OCI-LY7 (cell line): ENCODE measurements around the gene TPCN1. TPM values are rescaled to one million over a fixed set of nuclear protein-coding genes. Genes with fewer than 3 reads are reported as not detected.
A peak's percentile ranks its signal among the peaks of the same experiment; 100 is the strongest.

Source experiments
- BruUV-seq: library from RNA; stranded (reverse); fragments of 400-500 nt; replicated peaks from 2 replicates; lab custom pipeline; 2021; lab: Mats Ljungman, UMichigan
- CTCF ChIA-PET: fragments of 300-600 bp; sonication (Branson Sonifier 250); formaldehyde crosslinking; loops from one replicate; lab custom pipeline; 2022; ENCODE audit warnings: antibody characterized with exemption; ENCODE audit not compliant: unreplicated experiment; lab: Charles Lee
- POLR2A ChIA-PET: fragments of 300-600 bp; sonication (Branson Sonifier 250); formaldehyde crosslinking; loops from one replicate; lab custom pipeline; 2022; ENCODE audit warnings: antibody characterized with exemption; lab: Charles Lee
- DNase-seq: peaks from one replicate; pipeline ENCODE4 v3.0.0-alpha.2; 2015; ENCODE audit warnings: low spot score
- H2AFZ ChIP-seq: fragments of 200-600 bp; sonication (generic), shearing (Covaris generic); 2 replicates; pipeline ENCODE4 v1.6.1; 2014; ENCODE audit warnings: mild to moderate bottlenecking, antibody characterized with exemption, low read length, moderate library complexity
- H3K27ac ChIP-seq: fragments of 200-600 bp; sonication (generic); 2 replicates; pipeline ENCODE4 v1.5.1; 2014; ENCODE audit warnings: mixed run types, low read depth, mild to moderate bottlenecking, moderate library complexity, low read length, inconsistent platforms; ENCODE audit not compliant: poor library complexity, severe bottlenecking
- H3K36me3 ChIP-seq: fragments of 200-600 bp; sonication (generic); 2 replicates; pipeline ENCODE4 v1.6.1; 2014; ENCODE audit warnings: mild to moderate bottlenecking, antibody characterized with exemption, low read length, moderate library complexity, mixed read lengths; ENCODE audit not compliant: insufficient read depth
- H3K4me1 ChIP-seq: fragments of 200-600 bp; sonication (generic); 2 replicates; pipeline ENCODE4 v1.5.1; 2014; ENCODE audit warnings: mild to moderate bottlenecking, low read length; ENCODE audit not compliant: insufficient read depth, poor library complexity, severe bottlenecking
- H3K4me2 ChIP-seq: fragments of 200-600 bp; sonication (generic); 2 replicates; pipeline ENCODE4 v1.6.1; 2014; ENCODE audit warnings: mild to moderate bottlenecking, low read length
- H3K4me3 ChIP-seq: fragments of 200-600 bp; sonication (generic); 2 replicates; pipeline ENCODE4 v1.5.1; 2014; ENCODE audit warnings: mild to moderate bottlenecking, low read depth, low read length; ENCODE audit not compliant: poor library complexity, severe bottlenecking
- H3K79me2 ChIP-seq: fragments of 200-600 bp; sonication (generic); 2 replicates; pipeline ENCODE4 v1.6.1; 2016; ENCODE audit warnings: low read depth, mild to moderate bottlenecking, low read length, moderate library complexity, mixed read lengths; ENCODE audit not compliant: insufficient read depth
- H3K9me2 ChIP-seq: fragments of 200-600 bp; sonication (generic); 2 replicates; pipeline ENCODE4 v1.6.1; 2016; ENCODE audit warnings: mild to moderate bottlenecking, low read length, mixed read lengths; ENCODE audit not compliant: insufficient read depth
- H3K9me3 ChIP-seq: fragments of 200-600 bp; sonication (generic); 2 replicates; pipeline ENCODE4 v1.6.1; 2014; ENCODE audit warnings: mild to moderate bottlenecking, mixed run types, low read length, mixed read lengths
- H4K20me1 ChIP-seq: fragments of 200-600 bp; sonication (generic); 2 replicates; pipeline ENCODE4 v1.6.1; 2014; ENCODE audit warnings: mild to moderate bottlenecking, antibody characterized with exemption, low read length, moderate library complexity, mixed read lengths; ENCODE audit not compliant: insufficient read depth
- CTCF ChIP-seq: fragments of 200-600 bp; sonication (generic); conservative IDR thresholded peaks from 2 replicates; pipeline ENCODE4 v1.5.1; 2014; ENCODE audit warnings: mild to moderate bottlenecking, antibody characterized with exemption, low read length, moderate library complexity, mixed read lengths
- EZH2phosphoT487 ChIP-seq: fragments of 200-600 bp; sonication (generic); IDR thresholded peaks from 2 replicates; pipeline ENCODE4 v1.6.1; 2018; ENCODE audit warnings: low read depth, borderline replicate concordance, mild to moderate bottlenecking, mixed run types, antibody characterized with exemption, low read length, moderate library complexity, mixed read lengths
- intact Hi-C: fragments of 100-400 bp; cut with micrococcal nuclease; formaldehyde crosslinking; loops from one replicate; pipeline ENCODE4 v1.10.0; 2022; ENCODE audit not compliant: unreplicated experiment
- total RNA-seq, 2 experiments: library from RNA; depleted of rRNA in 1 of 2; stranded (reverse); fragments of >200 nt in 1 of 2; shearing (Covaris generic) in 1 of 2; gene quantifications; 2 replicates each; pipeline ENCODE4 v1.2.3, GENCODE V29; 2014 to 2022

The TPCN1 gene
- total RNA-seq, 2 experiments from 2014 or later: 96.0 to 160 TPM

GRCh38 chr12:113224955-113225354 is 3.7 kb downstream of the TPCN1 start:
- peak overlapping the region; percentile 28 for H3K4me2 ChIP-seq
- H3K79me2 ChIP-seq: peaks cover 79% of the 10 kb centered on the region
- no peak for DNase-seq
- H3K4me3 ChIP-seq: no peak overlapping the region
- H3K36me3 ChIP-seq: peaks cover 48% of the 10 kb centered on the region
- no peaks in the 10 kb centered on the region for H4K20me1 ChIP-seq
- peaks cover 48% of the 10 kb centered on the region for H3K4me1 ChIP-seq
- no peaks in the 10 kb centered on the region for H3K9me2 ChIP-seq
- no TSS peak for BruUV-seq
- CTCF ChIA-PET: no interaction called here
- no peak overlapping the region for H2AFZ ChIP-seq
- intact Hi-C loops: loop anchor here (5.0 kb wide), 1 partner anchor 163 kb away; no protein-coding TSS in a partner anchor
- POLR2A ChIA-PET: interaction anchor here (1.1 to 12.4 kb wide), 5 partner anchors 8 to 29 kb away, joined by 3 to 183 read pairs (median 4); no protein-coding TSS in a partner anchor
- H3K27ac ChIP-seq: peak overlapping the region; percentile 84
- H3K9me3 ChIP-seq: no peaks in the 10 kb centered on the region
- TF ChIP-seq EZH2phosphoT487: no peak
- no peak for TF ChIP-seq CTCF

- TF ChIP-seq EZH2phosphoT487 (no peak), CTCF (no peak)
- intact Hi-C loops: no loop called here
- no peak overlapping the region for H3K4me3 ChIP-seq
- H3K79me2 ChIP-seq: peaks cover 80% of the 10 kb centered on the region
- H4K20me1 ChIP-seq: no peaks in the 10 kb centered on the region
- DNase-seq: no peak
- BruUV-seq: no TSS peak
- H3K4me1 ChIP-seq: peaks cover 68% of the 10 kb centered on the region
- peak overlapping the region; percentile 82 for H3K27ac ChIP-seq
- no peak overlapping the region for H2AFZ ChIP-seq
- POLR2A ChIA-PET: interaction anchor here (0.7 to 12.4 kb wide), 4 partner anchors 10 to 54 kb away, joined by 3 to 183 read pairs (median 4); no protein-coding TSS in a partner anchor
- CTCF ChIA-PET: no interaction called here
- no peaks in the 10 kb centered on the region for H3K9me3 ChIP-seq
- no peaks in the 10 kb centered on the region for H3K9me2 ChIP-seq
- H3K4me2 ChIP-seq: no peak overlapping the region
- H3K36me3 ChIP-seq: peaks cover 61% of the 10 kb centered on the region
These were observed 5.7 kb downstream of the TPCN1 start for GRCh38 chr12:113226696-113227568.
